Measurements from ENCODE around the gene BRD7. TPM values are rescaled to one million over a fixed set of nuclear protein-coding genes. Genes with fewer than 3 reads are reported as not detected.

The BRD7 gene
- total and polyA plus RNA-seq, 2 of the 4 experiments (the other 2 are of a cell fraction) = 24.8 to 29.9 TPM

- WGBS, 2 experiments (ENCODE audit: extremely low coverage in 2 of 2, insufficient read length in 1 of 2) = 80% methylated on average over 1 of the region's 6 CpGs; no CpG with 5 or more reads in 1 of the 2 experiments
- H3K14ac ChIP-seq (replicated peaks; ENCODE audit: low read depth, low read length) = no peak overlapping the region
- no peak overlapping the region for H3K9ac ChIP-seq (ENCODE audit: low read depth, low read length)
- no peaks in the 10 kb centered on the region for H3K4me1 ChIP-seq (ENCODE audit: control insufficient read depth, insufficient read depth, low read length)
- H3K4me2 ChIP-seq (ENCODE audit: low read depth, low read length) = no peak overlapping the region
- TF ChIP-seq FOS (IDR thresholded peaks at IDR 0.05; ENCODE audit: low read depth, low read length) (no peak), RAD21 (IDR thresholded peaks at IDR 0.05; ENCODE audit: low read length) (no peak), SMC3 (IDR thresholded peaks at IDR 0.05; ENCODE audit: low read depth, low read length) (no peak), BHLHE40 (IDR thresholded peaks at IDR 0.05; ENCODE audit: low read depth, low read length) (no peak), CHD1 (IDR thresholded peaks at IDR 0.05; ENCODE audit: low read depth, low read length) (no peak), USF2 (IDR thresholded peaks at IDR 0.05; ENCODE audit: low read depth, low read length) (no peak), CTCF (conservative IDR thresholded peaks at IDR 0.05; ENCODE audit: low read depth, low read length) (no peak), POLR2A (IDR thresholded peaks at IDR 0.05; ENCODE audit: low read depth, low read length) (no peak), MAZ (IDR thresholded peaks at IDR 0.05; ENCODE audit: borderline replicate concordance, low read depth, low read length) (no peak), RFX5 (IDR thresholded peaks at IDR 0.05; ENCODE audit: low read depth, low read length) (no peak), MAFK (IDR thresholded peaks at IDR 0.05; ENCODE audit: low read depth, low read length) (no peak), CEBPB (IDR thresholded peaks at IDR 0.05; ENCODE audit: low read depth, low read length) (no peak), ELK1 (IDR thresholded peaks at IDR 0.05; ENCODE audit: borderline replicate concordance, low read depth, low read length) (no peak), RCOR1 (IDR thresholded peaks at IDR 0.05; ENCODE audit: insufficient replicate concordance, low read length) (no peak), MXI1 (IDR thresholded peaks at IDR 0.05; ENCODE audit: borderline replicate concordance, low read depth, low read length) (no peak), NFE2L2 (IDR thresholded peaks at IDR 0.05; ENCODE audit: low read depth, low read length) (no peak)
- H4K91ac ChIP-seq (ENCODE audit: insufficient read depth, low read depth, low read length) = no peak overlapping the region
- ChIA-PET POLR2A (ENCODE audit: unreplicated experiment) (no interaction called here), CTCF (no interaction called here)
- H3K9me1 ChIP-seq (ENCODE audit: insufficient read depth, low read length) = no peaks in the 10 kb centered on the region
- no peak overlapping the region for H3K4ac ChIP-seq (ENCODE audit: low read depth, low read length)
- no peak overlapping the region for H4K8ac ChIP-seq (ENCODE audit: low read depth in 2 of 2, low read length in 2 of 2)
- H2BK15ac ChIP-seq (ENCODE audit: low read depth, low read length) = no peak overlapping the region
- H4K20me1 ChIP-seq (ENCODE audit: insufficient read depth, low read length) = no peaks in the 10 kb centered on the region
- H4K5ac ChIP-seq (ENCODE audit: low read depth, low read length) = no peak overlapping the region
- H3K4me3 ChIP-seq (ENCODE audit: insufficient read depth, low read depth, low read length) = no peak overlapping the region
- H3K56ac ChIP-seq (ENCODE audit: extremely low read depth, insufficient read depth, low read length) = no peak overlapping the region
- H3K18ac ChIP-seq (ENCODE audit: low read depth, low read length) = no peak overlapping the region
- H2AK9ac ChIP-seq (replicated peaks; ENCODE audit: low read depth, low read length, poor library complexity) = no peak overlapping the region
- no peaks in the 10 kb centered on the region for H3K36me3 ChIP-seq (ENCODE audit: control insufficient read depth, insufficient read depth, low read length)
- in situ Hi-C loops (cut with MboI; ENCODE audit: low sequenced_read_pairs) = no loop called here
- no peak overlapping the region for H2AFZ ChIP-seq (replicated peaks; ENCODE audit: low read length, poor library complexity)
- no peak overlapping the region for H2BK5ac ChIP-seq (ENCODE audit: low read depth, low read length, poor library complexity, severe bottlenecking)
- H3K9me3 ChIP-seq (ENCODE audit: control insufficient read depth, insufficient read depth, low read length) = no peaks in the 10 kb centered on the region
- H3K27me3 ChIP-seq (ENCODE audit: control insufficient read depth, insufficient read depth, low read length) = no peaks in the 10 kb centered on the region; the same call in 1 of the 2 replicates
- ATAC-seq (ENCODE audit: low read depth) (no peak), DNase-seq (no peak)
- intact Hi-C loops (cut with micrococcal nuclease) = no loop called here
- no peak overlapping the region for H2BK120ac ChIP-seq (ENCODE audit: low read depth, low read length)
- H2BK20ac ChIP-seq (ENCODE audit: low read depth, low read length) = no peak overlapping the region
- BruUV-seq (replicated peaks) = no TSS peak
- no peak overlapping the region for H2AK5ac ChIP-seq (ENCODE audit: low read depth, low read length)
- no peaks in the 10 kb centered on the region for H3K79me1 ChIP-seq (ENCODE audit: low read depth in 1 of 2, low read length in 2 of 2)
- dilution Hi-C loops (cut with HindIII; ENCODE audit: low sequenced_read_pairs, unreplicated experiment) = no loop called here
- H3K27ac ChIP-seq (ENCODE audit: insufficient read depth, low read length) = no peak overlapping the region
- H3K23ac ChIP-seq (ENCODE audit: low read depth, low read length) = no peak overlapping the region
Observed at GRCh38 chr16:50400967-50401348, 32.2 kb upstream of the BRD7 start.

Measured in IMR-90 (cell line).